K562 (cell line): ENCODE measurements around the gene FMO2. TPM values are rescaled to one million over a fixed set of nuclear protein-coding genes. Genes with fewer than 3 reads are reported as not detected.

ENCODE experiments used
- ATAC-seq: fragments of 200-7000 bp; cut with Tn5 transposase; 3 replicates; pipeline ENCODE4 v1.9.1; 2020; ENCODE audit warnings: moderate library complexity
- BruUV-seq: library from RNA; stranded (reverse); fragments of 400-500 nt; replicated peaks from 2 replicates; lab custom pipeline; 2021; lab: Mats Ljungman, UMichigan
- CTCF ChIA-PET: fragments of 300-600 bp; formaldehyde crosslinking; extraction: SDS; loops from one replicate; lab custom pipeline; 2021; ENCODE audit warnings: low intra/inter-chr PET ratio; lab: Yijun Ruan, JAX
- POLR2A ChIA-PET: fragments of 300-600, 350-650 bp; sonication (Branson Sonifier 250); formaldehyde crosslinking; extraction: SDS; loops from one replicate; lab custom pipeline; 2021; ENCODE audit warnings: antibody characterized with exemption, inconsistent platforms; lab: Yijun Ruan, JAX
- DNase-seq, 4 experiments: peaks; one replicate each; pipeline versions ENCODE4 v3.0.0 to v3.0.0-alpha.2; 2011 to 2018; ENCODE audit warnings: low spot score in 3 of 4, mixed read lengths in 3 of 4; ENCODE audit errors: extremely low read depth in 1 of 4
- FAIRE-seq: peaks from 2 replicates; lab custom pipeline; 2011; peaks lifted over from hg19 to GRCh38; lab: Jason Lieb, UNC
- H2AFZ ChIP-seq: 2 replicates; pipeline ENCODE4 v1.6.0; 2011; ENCODE audit warnings: low read depth, low read length, control low read depth, inconsistent platforms
- H3K27ac ChIP-seq: fragments of 200-600 bp; 3 replicates; pipeline ENCODE4 v1.8.0; 2011; ENCODE audit warnings: low read depth, mild to moderate bottlenecking, control low read depth, inconsistent platforms, low read length, moderate library complexity, mixed read lengths; ENCODE audit errors: extremely low read depth
- H3K27me3 ChIP-seq, 2 experiments: fragments of 300-600 bp in 1 of 2; 2 replicates in 1 of 2; 3 replicates in 1 of 2; pipeline versions ENCODE4 v1.6.0 to v1.8.0; 2011; ENCODE audit warnings: inconsistent platforms in 2 of 2, low read length in 2 of 2, mild to moderate bottlenecking in 1 of 2, mixed read lengths in 1 of 2, moderate library complexity in 1 of 2; ENCODE audit not compliant: control insufficient read depth in 2 of 2, insufficient read depth in 2 of 2
- H3K36me3 ChIP-seq: fragments of 300-600 bp; 3 replicates; pipeline ENCODE4 v1.8.0; 2011; ENCODE audit warnings: mild to moderate bottlenecking, low read length, inconsistent platforms; ENCODE audit not compliant: control insufficient read depth, insufficient read depth
- H3K4me1 ChIP-seq, 2 experiments: fragments of 200-600 bp in 1 of 2; replicated peaks in 1 of 2; 2 replicates in 1 of 2; 3 replicates in 1 of 2; pipeline versions ENCODE4 v1.5.1 to v1.8.0; 2011; ENCODE audit warnings: inconsistent platforms in 2 of 2, low read length in 2 of 2, mild to moderate bottlenecking in 1 of 2, mixed read lengths in 1 of 2, moderate library complexity in 1 of 2; ENCODE audit not compliant: control insufficient read depth in 2 of 2, insufficient read depth in 2 of 2
- H3K4me2 ChIP-seq: 2 replicates; pipeline ENCODE4 v1.6.1; 2011; ENCODE audit warnings: low read length, control low read depth, inconsistent platforms, mixed read lengths; ENCODE audit not compliant: insufficient read depth
- H3K4me3 ChIP-seq: fragments of 200-600 bp; sonication (generic), shearing (Covaris generic); 2 replicates; pipeline ENCODE4 v1.5.1; 2016; ENCODE audit warnings: control low read depth, inconsistent platforms
- H3K79me2 ChIP-seq: fragments of 200-600 bp; 3 replicates; pipeline ENCODE4 v1.8.0; 2011; ENCODE audit warnings: low read length, inconsistent platforms; ENCODE audit not compliant: control insufficient read depth, insufficient read depth
- H3K9ac ChIP-seq, 2 experiments: 2 replicates each; pipeline versions ENCODE4 v1.6.0 to v1.6.1; 2011; ENCODE audit warnings: low read depth in 2 of 2, low read length in 2 of 2, control low read depth in 1 of 2, inconsistent platforms in 1 of 2, mild to moderate bottlenecking in 1 of 2, mixed read lengths in 1 of 2; ENCODE audit not compliant: insufficient read depth in 1 of 2
- H3K9me1 ChIP-seq: one replicate; pipeline ENCODE4 v1.6.0; 2011; ENCODE audit warnings: inconsistent platforms, mild to moderate bottlenecking, low read length, moderate library complexity; ENCODE audit not compliant: control insufficient read depth, insufficient read depth
- H3K9me3 ChIP-seq: replicated peaks from 2 replicates; pipeline ENCODE4 v1.5.1; 2011; ENCODE audit warnings: low read depth, low read length, inconsistent platforms; ENCODE audit not compliant: control insufficient read depth, insufficient read depth
- H4K20me1 ChIP-seq: replicated peaks from 2 replicates; pipeline ENCODE4 v1.6.1; 2011; ENCODE audit warnings: low read length, inconsistent platforms, mixed read lengths; ENCODE audit not compliant: control insufficient read depth, insufficient read depth
- AFF1 ChIP-seq, 2 experiments: fragments of 450-650 bp; IDR thresholded peaks; 2 replicates each; pipeline ENCODE4 v1.6.1; 2018; ENCODE audit warnings: mild to moderate bottlenecking in 2 of 2, low read depth in 1 of 2; ENCODE audit not compliant: partially characterized antibody in 2 of 2
- CTCFL ChIP-seq: IDR thresholded peaks from 2 replicates; pipeline ENCODE4 v1.6.1; 2011; ENCODE audit warnings: borderline replicate concordance, low read depth, mild to moderate bottlenecking, moderate library complexity, low read length; ENCODE audit not compliant: insufficient read depth, poor library complexity, severe bottlenecking
- DMBX1 ChIP-seq: fragments of 250-450 bp; sonication (Bioruptor Pico); IDR thresholded peaks from 2 replicates; pipeline ENCODE4 v1.8.0; 2022; ENCODE audit warnings: inconsistent platforms, mild to moderate bottlenecking, moderate library complexity, borderline replicate concordance
- MYC ChIP-seq, 2 experiments: fragments of 250-450 bp in 1 of 2; sonication (Bioruptor Pico) in 1 of 2; IDR thresholded peaks; 2 replicates each; pipeline versions ENCODE4 v1.5.1 to v1.6.1; 2012 to 2021; ENCODE audit warnings: low read depth in 2 of 2, borderline replicate concordance in 1 of 2, improper control_type of control experiment in 1 of 2, low read length in 1 of 2, mild to moderate bottlenecking in 1 of 2, moderate library complexity in 1 of 2
- NELFE ChIP-seq: IDR thresholded peaks from 2 replicates; pipeline ENCODE4 v1.6.1; 2011; ENCODE audit warnings: mild to moderate bottlenecking; ENCODE audit not compliant: insufficient read depth, insufficient read length
- RBM39 ChIP-seq: fragments of 200-400 bp; formaldehyde crosslinking; optimal IDR thresholded peaks from 2 replicates; pipeline ENCODE3; 2018; ENCODE audit warnings: low read depth, low read length
- RCOR1 ChIP-seq, 2 experiments: IDR thresholded peaks; 2 replicates each; pipeline ENCODE4 v1.6.1; 2012; ENCODE audit warnings: low read depth in 2 of 2, low read length in 2 of 2, borderline replicate concordance in 1 of 2, improper control_type of control experiment in 1 of 2
- RNF2 ChIP-seq: sonication (generic); IDR thresholded peaks from 2 replicates; pipeline ENCODE4 v1.6.1; 2016
- SMAD1 ChIP-seq: fragments of 150-350 bp; IDR thresholded peaks from 2 replicates; pipeline ENCODE4 v1.6.1; 2014; ENCODE audit warnings: low read length, low read depth; ENCODE audit not compliant: partially characterized antibody
- STAT5B ChIP-seq: fragments of 250-450 bp; sonication (Bioruptor Pico); IDR thresholded peaks from 2 replicates; pipeline ENCODE4 v1.8.0; 2021; ENCODE audit warnings: mild to moderate bottlenecking, inconsistent platforms
- ZNF24 ChIP-seq: fragments of 450-650 bp; IDR thresholded peaks from 2 replicates; pipeline ENCODE4 v1.6.1; 2016
- ZNF668 ChIP-seq: fragments of 250-450 bp; sonication (Bioruptor Pico); IDR thresholded peaks from 2 replicates; pipeline ENCODE4 v1.8.0; 2022; ENCODE audit warnings: mild to moderate bottlenecking, inconsistent platforms
- ZNF707 ChIP-seq: fragments of 250-450 bp; sonication (Bioruptor Pico); conservative IDR thresholded peaks from 2 replicates; pipeline ENCODE4 v1.8.0; 2022; ENCODE audit warnings: inconsistent platforms, mild to moderate bottlenecking, moderate library complexity
- ZNF780A ChIP-seq: fragments of 250-450 bp; sonication (Bioruptor Pico); IDR thresholded peaks from 2 replicates; pipeline ENCODE4 v1.5.0; 2021; ENCODE audit warnings: mild to moderate bottlenecking
- WGBS: fragments of 100-300 bp; shearing (Covaris generic); methylation state at CpG from one replicate; pipeline ENCODE4 v1.1.6; 2016; ENCODE audit warnings: low coverage, mixed read lengths; ENCODE audit not compliant: insufficient coverage; ENCODE audit errors: missing lambda C conversion rate; 5-methylcytosine and 5-hydroxymethylcytosine counted together
- in situ Hi-C: fragments of 300-500 bp; cut with MboI; formaldehyde crosslinking; loops from 4 replicates; pipeline ENCODE4 v1.15.0; 2018; ENCODE audit warnings: inconsistent platforms, mixed read lengths
- intact Hi-C: fragments of 100-400 bp; cut with micrococcal nuclease; formaldehyde crosslinking; loops from 2 replicates; pipeline ENCODE4 v1.14.2; 2022
- polyA plus RNA-seq, 8 experiments: library from polyadenylated mRNA; depleted of rRNA in 4 of 8; stranded (reverse) in 5 of 8; unstranded in 3 of 8; fragments of >200 nt; fragmentation: Nextera tagmentation in 2 of 8; fragmentation: Illumina TruSeq in 1 of 8; extraction: Ambion mirVana in 2 of 8; extraction: Trizol in 1 of 8; gene quantifications; 2 replicates each; pipeline versions ENCODE4 v1.2.1 to v1.2.3, GENCODE V29; 2011 to 2014; ENCODE audit warnings: inconsistent platforms in 1 of 8, missing spikeins in 1 of 8
- total RNA-seq, 7 experiments: library from RNA; depleted of rRNA in 6 of 7; stranded (reverse); fragments of >200 nt in 6 of 7; fragmentation: Illumina TruSeq in 2 of 7; extraction: Trizol in 2 of 7; gene quantifications; 2 replicates each; pipeline versions ENCODE4 v1.2.1 to v1.2.3, GENCODE V29; 2011 to 2021; ENCODE audit warnings: low replicate concordance in 1 of 7

Gene FMO2
- total and polyA plus RNA-seq, 9 of the 15 experiments (the other 6 are each of a cell fraction or from before 2014, with no cell fraction given) = not detected

- TF ChIP-seq AFF1 (IDR thresholded peaks at IDR 0.05; ENCODE audit: low read depth in 1 of 2, partially characterized antibody in 2 of 2) = no peak
- TF ChIP-seq RNF2 = no peak
- no peak for TF ChIP-seq RCOR1 (IDR thresholded peaks at IDR 0.05; ENCODE audit: borderline replicate concordance in 1 of 2, low read depth in 2 of 2, low read length in 2 of 2)
- TF ChIP-seq RBM39 = no peak
Observed at GRCh38 chr1:171160211-171160610, 24.9 kb upstream of the FMO2 start (continued).

GRCh38 chr1:171160639-171161354, 24.3 kb upstream of the FMO2 start:
- ATAC-seq = no peak
- H3K9me1 ChIP-seq = no peaks in the 10 kb centered on the region
- no peak overlapping the region for H3K4me2 ChIP-seq
- WGBS = 0% methylated on average over 4 of the region's 4 CpGs
- H3K27ac ChIP-seq = no peak overlapping the region
- FAIRE-seq = no peak
- BruUV-seq = no TSS peak
- no peak overlapping the region for H2AFZ ChIP-seq
- ChIA-PET CTCF (no interaction called here), POLR2A (no interaction called here)
- H3K79me2 ChIP-seq = no peaks in the 10 kb centered on the region
- no peak overlapping the region for H3K9ac ChIP-seq
- H3K36me3 ChIP-seq = no peaks in the 10 kb centered on the region
- H3K4me3 ChIP-seq = no peak overlapping the region
- in situ Hi-C loops = no loop called here
- no peaks in the 10 kb centered on the region; the same call in 1 of the 2 replicates for H3K9me3 ChIP-seq
- no peaks in the 10 kb centered on the region for H3K27me3 ChIP-seq
- no peak for DNase-seq
- no peak for TF ChIP-seq CTCFL
- no peak for TF ChIP-seq ZNF24
- no peak for TF ChIP-seq ZNF668 (CRISPR knock-in tag)
- TF ChIP-seq NELFE = no peak
- no peak for TF ChIP-seq ZNF780A (CRISPR knock-in tag)
- TF ChIP-seq ZNF707 (CRISPR knock-in tag) = no peak
- TF ChIP-seq STAT5B (CRISPR knock-in tag) = no peak
- no peak for TF ChIP-seq MYC (IDR thresholded peaks at IDR 0.05; ENCODE audit: low read depth, low read length)
- TF ChIP-seq MYC (CRISPR knock-in tag; IDR thresholded peaks at IDR 0.05; ENCODE audit: borderline replicate concordance, low read depth) = no peak
- TF ChIP-seq SMAD1 = no peak
- no peak for TF ChIP-seq DMBX1 (CRISPR knock-in tag)
- TF ChIP-seq, all 486 proteins: peak for 0
- Histone ChIP-seq H3K4me1 (no peaks in the 10 kb centered on the region), H4K20me1 (no peaks in the 10 kb centered on the region)
- intact Hi-C loops = no loop called here
